Erythroblast (primary cell): ENCODE results near the gene LAMA1.

Experiments used
- GATA1 ChIP-seq: IDR thresholded peaks from 2 replicates; pipeline ENCODE4 v1.6.1; 2011; ENCODE audit warnings: low read depth, mild to moderate bottlenecking, control low read depth, low read length, moderate library complexity
- POLR2A ChIP-seq: IDR thresholded peaks from 2 replicates; pipeline ENCODE4 v1.6.1; 2011; ENCODE audit warnings: mild to moderate bottlenecking, low read length

DNA sequence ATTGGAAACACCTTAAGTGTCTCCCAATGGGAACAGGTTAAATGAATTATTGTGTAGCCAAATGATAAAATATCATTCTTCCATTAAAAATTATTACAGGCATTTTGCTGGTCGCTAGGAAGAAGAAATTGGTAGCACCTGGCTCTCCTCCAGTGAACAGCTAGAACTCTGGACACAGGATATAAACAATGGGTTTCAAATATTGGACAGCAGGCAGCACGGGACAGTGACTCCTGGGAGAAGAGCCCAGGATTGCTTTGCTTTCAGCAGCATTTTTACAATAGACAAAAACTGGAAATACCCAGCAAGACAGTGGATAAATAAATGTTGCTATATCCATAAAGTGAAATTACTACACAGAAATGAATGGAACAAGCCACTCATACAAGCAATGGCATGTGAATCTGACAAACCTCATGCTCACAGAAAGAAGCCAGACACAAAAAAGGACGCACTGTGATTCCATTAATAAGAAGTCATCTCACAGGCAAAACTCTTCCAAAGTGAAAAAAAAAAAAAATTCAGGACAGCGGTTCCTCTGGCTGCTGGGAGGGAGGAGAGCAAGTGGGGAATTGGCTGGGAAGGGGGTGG is 50.5 kb downstream of the LAMA1 start:
- TF ChIP-seq POLR2A (no peak), GATA1 (no peak)
